ENCODE measurements around the gene SNORC.

The SNORC gene

DNA sequence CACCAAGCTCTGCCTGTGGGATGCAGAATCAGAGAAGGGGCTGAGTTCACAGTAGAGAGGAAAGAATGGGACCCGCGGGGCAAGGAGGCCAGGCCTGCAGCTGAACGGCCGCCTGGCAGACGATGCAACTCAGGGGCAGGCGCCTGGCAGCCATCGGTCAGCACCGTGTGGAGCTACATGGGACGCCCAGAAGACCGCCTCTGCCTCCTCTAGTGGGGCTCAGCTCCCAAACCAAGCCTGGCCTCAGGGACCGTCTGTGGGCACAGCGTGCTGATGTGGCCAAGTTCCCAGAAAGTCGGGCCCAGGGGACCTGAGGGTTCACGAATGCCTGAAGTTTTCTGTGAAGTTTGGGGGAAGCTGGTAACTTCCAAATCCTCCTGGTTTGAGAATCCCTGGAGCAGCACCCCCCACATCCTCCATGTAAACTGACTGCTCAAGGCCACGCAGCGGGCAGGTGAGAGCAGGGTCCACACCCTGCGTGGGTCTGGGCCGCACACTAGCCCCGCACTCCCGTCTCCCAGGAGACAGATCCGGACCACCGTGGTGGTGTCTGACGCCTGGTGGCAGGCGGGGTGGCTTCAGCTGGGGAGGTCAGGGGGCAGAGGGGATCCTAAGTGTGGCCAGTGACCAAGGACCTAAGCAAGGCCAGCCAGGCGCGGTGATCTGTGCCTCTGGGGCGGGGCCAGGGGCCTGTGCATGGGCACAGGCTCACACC, 14.6 kb downstream of the SNORC start:
- DNase-seq = no peak

- no peak for DNase-seq
Measured at GRCh38 chr2:232885264-232885961, 15.3 kb downstream of the SNORC start.

- DNase-seq = no peak
Measured at GRCh38 chr2:232886176-232886575, 16.1 kb downstream of the SNORC start.

- no peak for DNase-seq
Measured at GRCh38 chr2:232886632-232887031, 16.6 kb downstream of the SNORC start.

DNA sequence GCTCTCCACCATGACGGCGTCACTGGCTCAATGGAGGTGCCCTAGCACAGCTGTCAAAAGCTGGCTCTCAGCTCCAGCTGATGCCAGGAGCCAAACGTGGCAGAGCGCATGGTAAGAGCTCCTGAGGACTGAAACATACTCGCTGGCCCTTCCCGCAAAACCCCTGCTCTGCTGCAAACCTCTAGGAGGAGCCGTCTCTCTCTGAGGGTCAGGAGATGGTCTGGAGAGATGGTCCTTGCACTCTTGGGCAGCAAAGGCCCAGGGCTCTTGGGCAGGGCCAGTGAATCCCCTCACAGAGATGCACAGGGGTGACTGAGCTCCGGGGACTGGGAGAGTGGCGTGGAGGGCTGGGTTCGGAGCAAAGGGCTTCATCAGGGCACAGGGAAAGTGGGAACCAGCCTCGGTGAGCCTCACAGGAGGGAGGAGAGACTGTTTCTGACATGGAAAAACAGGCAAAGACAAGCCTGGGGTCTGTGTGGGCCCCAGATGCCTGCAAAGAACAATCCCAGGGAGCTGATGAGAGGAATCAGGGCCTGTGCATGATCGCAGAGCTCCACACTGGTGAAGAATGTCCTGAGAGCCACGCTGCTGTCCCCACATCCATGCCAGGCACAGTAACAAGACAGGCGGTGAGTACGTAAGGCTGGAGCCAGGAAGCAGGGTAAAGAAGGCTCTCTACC, 17.2 kb downstream of the SNORC start:
- no peak for DNase-seq

DNA sequence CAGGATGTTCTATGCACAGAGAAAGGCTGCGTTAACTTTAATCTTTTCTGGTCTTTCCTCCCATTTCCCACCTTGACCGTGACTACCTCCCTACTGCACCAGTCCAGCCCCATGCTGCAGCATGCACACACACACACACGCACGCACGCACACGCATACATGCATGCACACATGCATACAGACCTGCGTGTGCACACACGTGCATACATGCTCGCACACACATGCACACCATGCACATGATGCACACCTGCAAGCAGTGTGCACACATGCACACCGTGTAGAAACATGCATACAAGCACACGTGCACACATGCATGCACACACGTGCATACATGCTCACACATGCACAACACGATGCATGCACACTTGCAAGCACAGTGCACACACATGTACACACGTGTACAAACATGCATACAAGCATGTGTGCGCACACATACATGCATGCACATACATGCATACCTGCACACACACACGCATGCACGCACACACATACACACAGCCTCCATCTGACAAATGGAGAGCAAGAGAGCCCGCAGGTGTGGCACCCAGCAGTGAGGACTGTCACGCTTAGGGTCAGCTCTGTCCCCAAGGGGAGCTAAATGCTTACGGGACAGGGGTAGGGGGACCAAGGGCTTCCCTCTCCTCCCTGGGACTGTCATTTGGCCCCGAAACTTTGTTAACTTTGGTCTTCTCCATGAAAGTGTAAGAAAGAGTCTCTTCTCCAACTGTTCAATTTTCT, 18.2 kb downstream of the SNORC start:
- no peak for DNase-seq

GRCh38 chr2:232888839-232889529, 18.9 kb downstream of the SNORC start:
- no peak for DNase-seq

- no peak for DNase-seq
Measured at GRCh38 chr2:232889876-232890401, 19.9 kb downstream of the SNORC start.

DNA sequence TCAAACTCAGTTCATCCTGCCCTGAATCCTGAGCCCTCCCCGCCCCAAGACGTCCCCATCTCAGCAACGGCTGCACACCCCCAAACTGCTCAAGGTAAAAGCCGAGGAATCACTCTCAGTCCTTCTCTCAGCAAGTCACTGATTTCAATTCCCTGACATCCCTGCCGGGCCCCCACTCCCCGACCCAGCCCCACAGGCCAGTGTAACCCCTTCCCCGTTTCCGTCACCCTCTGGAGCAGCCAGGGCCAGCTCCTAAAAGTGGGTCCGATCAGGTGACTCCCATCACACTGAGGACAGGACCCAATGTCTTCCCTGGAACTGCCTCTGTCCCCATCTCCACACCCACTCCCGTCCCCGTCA, 20.5 kb downstream of the SNORC start:
- DNase-seq = no peak

DNA sequence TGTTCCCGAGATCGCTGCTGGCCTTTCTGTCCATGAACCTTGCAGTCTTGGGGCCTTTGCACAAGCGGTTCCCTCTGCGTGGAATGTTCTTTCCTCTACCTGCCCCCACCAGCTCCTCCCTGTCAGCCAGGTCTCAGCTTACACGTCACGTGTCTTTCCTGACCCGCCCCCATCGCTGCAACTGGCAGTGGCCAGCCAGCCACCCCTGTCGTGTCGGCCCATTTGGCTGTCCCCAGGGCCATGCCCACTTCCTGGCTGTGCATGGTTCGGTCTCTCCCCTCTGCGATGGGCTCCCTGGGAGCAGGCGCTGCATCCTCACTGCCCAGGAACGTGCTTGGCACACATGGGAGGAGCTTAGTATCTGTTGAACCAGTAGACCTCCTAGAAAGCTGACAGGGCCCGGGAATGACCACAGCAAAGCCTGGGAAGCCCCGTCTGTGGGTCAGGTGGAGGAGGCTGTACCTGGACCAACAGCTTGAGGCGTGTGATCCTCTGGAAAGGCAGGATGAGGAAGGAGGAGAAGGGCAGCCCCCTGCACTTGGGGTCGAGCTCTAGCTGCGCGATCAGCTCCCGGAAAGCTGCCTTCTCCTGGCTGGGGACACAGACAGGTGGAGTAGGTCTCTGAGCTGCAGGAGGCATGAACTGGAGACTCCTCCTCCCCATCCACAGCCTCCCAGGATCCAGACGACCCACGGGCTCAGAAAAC, 21.0 kb downstream of the SNORC start:
- peak; percentile 16 for DNase-seq

DNA sequence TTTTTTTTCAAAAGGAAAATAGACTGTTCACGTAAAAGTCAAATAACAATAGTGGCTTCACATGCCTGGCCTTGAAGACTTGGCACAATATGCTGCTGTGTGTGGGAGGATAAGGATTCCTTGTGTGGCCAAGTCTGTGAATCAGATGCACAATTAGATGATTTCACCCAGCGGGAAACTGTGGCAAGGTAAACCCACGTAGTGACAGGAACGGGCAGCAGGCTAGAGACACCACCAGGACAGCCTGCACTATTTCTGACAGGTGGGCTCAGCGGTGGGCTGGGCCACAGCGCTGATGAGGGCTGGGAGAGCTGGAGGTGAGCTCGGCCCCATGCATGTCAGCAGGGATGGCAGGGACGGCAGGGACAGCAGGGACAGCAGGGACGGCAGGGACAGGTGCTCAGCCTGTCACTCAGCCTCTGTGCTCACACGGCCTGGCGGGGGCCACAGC, 21.6 kb downstream of the SNORC start:
- DNase-seq = no peak

- no peak for DNase-seq
Measured at GRCh38 chr2:232892221-232892620, 22.2 kb downstream of the SNORC start.

DNA sequence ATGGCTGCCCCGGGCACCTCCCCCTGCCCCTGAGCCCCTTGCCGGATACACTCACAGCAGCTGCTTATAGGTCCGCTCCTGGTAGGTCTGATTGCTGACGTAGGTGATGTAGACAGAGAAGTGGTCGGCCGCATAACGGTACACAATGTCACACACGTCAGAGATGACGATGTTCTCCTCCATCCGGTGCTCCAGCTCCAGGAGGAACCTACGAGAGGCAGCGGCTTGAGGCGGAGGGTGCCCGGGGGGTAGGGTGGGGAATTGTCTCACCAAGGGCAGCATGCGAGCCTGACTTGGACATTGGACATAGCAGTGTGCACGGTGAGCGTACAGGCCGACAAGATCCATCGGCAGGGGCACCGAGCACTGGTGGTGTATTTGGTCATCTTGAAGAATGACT, 22.8 kb downstream of the SNORC start:
- no peak for DNase-seq

- no peak for DNase-seq
Measured at GRCh38 chr2:232893834-232894233, 23.8 kb downstream of the SNORC start.

GRCh38 chr2:232894251-232894650, 24.2 kb downstream of the SNORC start:
- no peak for DNase-seq

DNA sequence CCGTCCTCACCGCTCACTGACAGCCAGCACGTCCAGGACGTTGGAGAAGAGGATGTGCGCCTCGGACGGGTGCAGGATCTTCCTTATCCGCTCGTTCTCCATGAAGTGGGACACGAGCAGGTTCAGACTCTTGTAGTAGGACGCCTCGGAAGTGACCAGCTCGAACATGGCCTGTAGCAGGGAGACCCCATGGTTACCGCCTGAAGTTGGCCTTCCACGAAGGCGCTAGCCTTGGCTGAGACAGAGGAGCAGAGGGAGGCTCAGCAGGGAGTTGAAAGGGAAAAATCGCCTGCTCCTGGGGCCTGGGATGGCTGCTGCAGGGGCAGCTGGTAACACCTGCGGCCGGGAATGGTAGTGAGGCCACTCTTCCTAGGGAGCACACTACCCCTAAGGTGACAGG, 24.7 kb downstream of the SNORC start:
- DNase-seq = no peak

DNA sequence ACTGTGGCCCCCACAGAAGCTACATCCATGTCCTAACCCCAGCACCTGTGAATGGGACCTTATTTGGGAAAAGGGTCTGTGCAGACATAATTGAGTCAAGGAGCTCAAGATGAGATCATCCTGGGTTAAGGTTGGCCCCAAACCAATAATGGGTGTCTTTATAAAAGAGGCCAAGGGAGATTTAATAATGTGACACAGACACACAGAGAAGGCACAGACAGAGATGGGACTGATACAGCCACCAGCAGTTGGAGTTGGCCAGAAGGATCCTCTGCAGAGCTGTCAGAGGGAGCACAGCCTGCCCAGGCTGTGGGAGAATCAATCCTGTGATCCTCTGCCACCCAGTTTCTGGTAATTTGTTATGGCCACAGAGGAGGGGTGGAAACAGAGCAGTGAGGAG, 26.0 kb downstream of the SNORC start:
- no peak for DNase-seq

GRCh38 chr2:232896720-232897597, 26.9 kb downstream of the SNORC start:
- DNase-seq = no peak

DNA sequence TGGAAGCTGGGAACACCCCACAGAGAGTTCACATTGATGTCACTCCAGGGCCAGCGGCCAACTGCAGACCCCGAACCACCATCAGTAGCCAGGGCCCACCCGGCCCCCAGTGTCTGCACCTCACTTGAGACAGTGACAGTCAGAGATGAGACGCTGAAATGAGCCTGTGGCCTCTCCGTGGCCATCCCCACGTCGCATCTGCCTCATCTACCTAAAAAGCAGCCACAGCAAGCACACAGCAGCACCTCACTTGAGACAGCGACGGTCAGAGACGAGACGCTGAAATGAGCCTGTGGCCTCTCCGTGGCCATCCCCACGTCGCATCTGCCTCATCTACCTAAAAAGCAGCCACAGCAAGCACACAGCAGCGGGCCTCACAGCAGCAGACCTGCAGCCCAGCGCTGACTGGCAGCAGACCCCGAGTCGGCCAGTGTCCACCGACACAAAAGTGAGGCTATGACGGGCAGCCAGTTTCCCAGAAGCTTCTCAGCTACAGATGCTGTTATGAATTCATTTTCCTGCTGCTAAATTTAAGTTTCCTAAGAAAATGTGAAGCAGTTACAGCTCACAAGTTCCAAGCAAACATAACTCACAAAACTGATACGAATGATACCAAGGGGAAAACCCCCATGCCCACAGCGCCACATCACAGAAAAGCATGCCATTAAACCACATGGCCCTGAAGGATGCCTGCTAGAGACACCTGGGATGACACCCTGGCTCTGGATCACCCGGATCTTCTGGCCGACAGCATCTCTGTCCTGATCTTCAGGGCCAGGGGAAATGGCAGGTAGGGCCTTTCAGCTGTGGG, 27.7 kb downstream of the SNORC start:
- DNase-seq = no peak

Measured in NCI-H1417 treated with DMSO at 0.1 percent for 48 hours (cell line).